Epidermal melanocyte (primary cell): ENCODE data around the gene FRMD4A.
A peak's percentile ranks its signal among the peaks of the same experiment; 100 is the strongest.
"Not testable (repeated sequence)": the region's sequence is repeated elsewhere in the genome, so short reads cannot be mapped to it uniquely, and the experiment has no call there.

Source experiments
- DNase-seq: peaks from one replicate; pipeline ENCODE4 v3.0.0; 2011; ENCODE audit warnings: low spot score; ENCODE audit not compliant: insufficient read length

The FRMD4A gene

GRCh38 chr10:13794992-13795612, 535.6 kb downstream of the FRMD4A start:
- no peak for DNase-seq

GRCh38 chr10:13792006-13792405, 538.7 kb downstream of the FRMD4A start:
- DNase-seq = no peak

- DNase-seq = no peak
These were observed 539.2 kb downstream of the FRMD4A start for GRCh38 chr10:13791483-13791882.

- no peak for DNase-seq
These were observed 540.5 kb downstream of the FRMD4A start for GRCh38 chr10:13790196-13790595.

- DNase-seq = no peak
These were observed 541.3 kb downstream of the FRMD4A start for GRCh38 chr10:13789448-13789829.

- no peak for DNase-seq
These were observed 541.8 kb downstream of the FRMD4A start for GRCh38 chr10:13788711-13789447.

GRCh38 chr10:13788320-13788600, 542.5 kb downstream of the FRMD4A start:
- no peak for DNase-seq

GRCh38 chr10:13787015-13787421, 543.7 kb downstream of the FRMD4A start:
- no peak for DNase-seq

GRCh38 chr10:13784067-13784466, 546.7 kb downstream of the FRMD4A start:
- no peak for DNase-seq

GRCh38 chr10:13779748-13780147, 551.0 kb downstream of the FRMD4A start:
- peak; percentile 33 for DNase-seq

GRCh38 chr10:13778693-13778960, 552.1 kb downstream of the FRMD4A start:
- not testable (repeated sequence) for DNase-seq

- peak; percentile 31 for DNase-seq
These were observed 553.8 kb downstream of the FRMD4A start for GRCh38 chr10:13776861-13777311.

- DNase-seq = no peak
These were observed 554.6 kb downstream of the FRMD4A start for GRCh38 chr10:13775786-13776775.

- no peak for DNase-seq
These were observed 556.3 kb downstream of the FRMD4A start for GRCh38 chr10:13774303-13774893.

GRCh38 chr10:13773496-13774170, 557.1 kb downstream of the FRMD4A start:
- DNase-seq = no peak

- no peak for DNase-seq
These were observed 557.7 kb downstream of the FRMD4A start for GRCh38 chr10:13773043-13773442.

GRCh38 chr10:13771992-13772391, 558.7 kb downstream of the FRMD4A start:
- DNase-seq = no peak

- DNase-seq = no peak
These were observed 559.8 kb downstream of the FRMD4A start for GRCh38 chr10:13770760-13771493.

- DNase-seq = no peak
These were observed 560.8 kb downstream of the FRMD4A start for GRCh38 chr10:13769946-13770345.

GRCh38 chr10:13767676-13768178, 563.0 kb downstream of the FRMD4A start:
- DNase-seq = no peak
